ENCODE data around the gene OR4F15.

Gene OR4F15

GRCh38 chr15:101804941-101805340 is 7.1 kb upstream of the OR4F15 start:
- no peak for DNase-seq

- DNase-seq, result no peak
Measured at GRCh38 chr15:101805605-101806345, 6.2 kb upstream of the OR4F15 start.

- no peak for DNase-seq
Measured at GRCh38 chr15:101807345-101807945, 4.6 kb upstream of the OR4F15 start.

GRCh38 chr15:101808201-101808600 is 3.8 kb upstream of the OR4F15 start:
- no peak for DNase-seq

- no peak for DNase-seq
Measured at GRCh38 chr15:101810456-101810855, 1.5 kb upstream of the OR4F15 start.

GRCh38 chr15:101810876-101811275 is 1.1 kb upstream of the OR4F15 start:
- no peak for DNase-seq

- DNase-seq, result no peak
Measured at GRCh38 chr15:101813803-101814534, 2.0 kb downstream of the OR4F15 start.

- DNase-seq, result no peak
Measured at GRCh38 chr15:101820781-101821180, 8.8 kb downstream of the OR4F15 start.

GRCh38 chr15:101827257-101827656 is 15.3 kb downstream of the OR4F15 start:
- no peak for DNase-seq

GRCh38 chr15:101828774-101829173 is 16.8 kb downstream of the OR4F15 start:
- DNase-seq, result no peak

- no peak for DNase-seq
Measured at GRCh38 chr15:101841656-101842055, 29.7 kb downstream of the OR4F15 start.

GRCh38 chr15:101844916-101845315 is 32.9 kb downstream of the OR4F15 start:
- no peak for DNase-seq

GRCh38 chr15:101852356-101852755 is 40.4 kb downstream of the OR4F15 start:
- DNase-seq, result no peak

Data from stimulated activated CD4-positive, alpha-beta T cell treated with anti-CD3 and anti-CD28 coated beads, Interleukin-15, amount 100 ng/mL, for 24 hours (primary cell).